Activated CD8-positive, alpha-beta memory T cell treated with anti-CD3 and anti-CD28 coated beads, Interleukin-2, amount 50 U/mL, for 4 hours (primary cell): Measurements from ENCODE around the gene NR2E1.

ENCODE experiments used
- DNase-seq: peaks from one replicate; pipeline ENCODE4 v3.0.0-alpha.2; 2020

The NR2E1 gene

GRCh38 chr6:108222504-108222903 is 56.7 kb downstream of the NR2E1 start:
- no peak for DNase-seq

GRCh38 chr6:108227290-108227689 is 61.5 kb downstream of the NR2E1 start:
- DNase-seq = no peak

GRCh38 chr6:108228416-108228815 is 62.6 kb downstream of the NR2E1 start:
- no peak for DNase-seq

GRCh38 chr6:108235127-108235526 is 69.3 kb downstream of the NR2E1 start:
- DNase-seq = no peak

GRCh38 chr6:108236791-108237190 is 71.0 kb downstream of the NR2E1 start:
- no peak for DNase-seq

GRCh38 chr6:108238322-108238721 is 72.5 kb downstream of the NR2E1 start:
- DNase-seq = no peak
